Tibial nerve (tissue), 4 donors: ENCODE measurements around the gene KLHDC10. TPM values are rescaled to one million over a fixed set of nuclear protein-coding genes. Genes with fewer than 3 reads are reported as not detected.
"Not testable (repeated sequence)": the region's sequence is repeated elsewhere in the genome, so short reads cannot be mapped to it uniquely, and the experiment has no call there.

ENCODE experiments used
- DNase-seq, 2 donors: peaks; one replicate each; pipeline ENCODE4 v3.0.0-alpha.2; 2019; ENCODE audit warnings: low spot score in 2 of 2
- H3K27ac ChIP-seq, 4 donors: fragments of 200-600 bp; sonication (generic) in 3 of 4; one replicate each; pipeline ENCODE4 v1.5.1; 2017 to 2019; ENCODE audit warnings: mild to moderate bottlenecking in 1 of 4
- H3K27me3 ChIP-seq, 2 donors: fragments of 200-600 bp; sonication (generic) in 1 of 2; one replicate each; pipeline versions ENCODE4 v1.5.1 to v1.6.0; 2017 to 2019
- H3K36me3 ChIP-seq, 3 donors: fragments of 200-600 bp; sonication (generic); one replicate each; pipeline ENCODE4 v1.5.1; 2018 to 2019
- H3K4me1 ChIP-seq, 4 donors: fragments of 200-600 bp; sonication (generic) in 3 of 4; one replicate each; pipeline ENCODE4 v1.5.1; 2017 to 2019
- H3K4me3 ChIP-seq, 4 donors: fragments of 200-600 bp; sonication (generic) in 3 of 4; one replicate each; pipeline ENCODE4 v1.5.1; 2017 to 2019; ENCODE audit warnings: mild to moderate bottlenecking in 1 of 4, moderate library complexity in 1 of 4
- H3K9me3 ChIP-seq, 4 donors: fragments of 200-600 bp; sonication (generic) in 3 of 4; one replicate each; pipeline ENCODE4 v1.5.1; 2017 to 2019
- EP300 ChIP-seq, 2 donors: sonication (generic); formaldehyde crosslinking; IDR thresholded peaks; one replicate each; pipeline ENCODE4 v1.6.1; 2017; ENCODE audit warnings: antibody characterized with exemption in 2 of 2, mild to moderate bottlenecking in 1 of 2
- POLR2A ChIP-seq, 2 donors: fragments of 450-650 bp; IDR thresholded peaks; one replicate each; pipeline ENCODE4 v1.6.1; 2017; ENCODE audit warnings: antibody characterized with exemption in 2 of 2, mild to moderate bottlenecking in 2 of 2, moderate library complexity in 2 of 2
- WGBS, 2 donors: methylation state at CpG; one replicate each; pipeline ENCODE4 v1.1.5; 2018; 5-methylcytosine and 5-hydroxymethylcytosine counted together
- total RNA-seq, 4 donors: library from RNA; depleted of rRNA; stranded (reverse); fragments of >200 nt; gene quantifications; one replicate each; pipeline ENCODE4 v1.1.0, GENCODE V29; 2016
- TF ChIP-seq, protein P1 (sequence below), 5 experiments: fragments of 200-600 bp in 3 of 5; fragments of 450-650 bp in 2 of 5; sonication (generic) in 3 of 5; IDR thresholded peaks; one replicate each; pipeline ENCODE4 v1.5.1; 2016 to 2019; ENCODE audit warnings: antibody characterized with exemption in 5 of 5, mild to moderate bottlenecking in 3 of 5, moderate library complexity in 2 of 5

Gene KLHDC10
- total RNA-seq, 4 donors from 2014 or later: 19.0 to 30.8 (median 21.4) TPM

DNA sequence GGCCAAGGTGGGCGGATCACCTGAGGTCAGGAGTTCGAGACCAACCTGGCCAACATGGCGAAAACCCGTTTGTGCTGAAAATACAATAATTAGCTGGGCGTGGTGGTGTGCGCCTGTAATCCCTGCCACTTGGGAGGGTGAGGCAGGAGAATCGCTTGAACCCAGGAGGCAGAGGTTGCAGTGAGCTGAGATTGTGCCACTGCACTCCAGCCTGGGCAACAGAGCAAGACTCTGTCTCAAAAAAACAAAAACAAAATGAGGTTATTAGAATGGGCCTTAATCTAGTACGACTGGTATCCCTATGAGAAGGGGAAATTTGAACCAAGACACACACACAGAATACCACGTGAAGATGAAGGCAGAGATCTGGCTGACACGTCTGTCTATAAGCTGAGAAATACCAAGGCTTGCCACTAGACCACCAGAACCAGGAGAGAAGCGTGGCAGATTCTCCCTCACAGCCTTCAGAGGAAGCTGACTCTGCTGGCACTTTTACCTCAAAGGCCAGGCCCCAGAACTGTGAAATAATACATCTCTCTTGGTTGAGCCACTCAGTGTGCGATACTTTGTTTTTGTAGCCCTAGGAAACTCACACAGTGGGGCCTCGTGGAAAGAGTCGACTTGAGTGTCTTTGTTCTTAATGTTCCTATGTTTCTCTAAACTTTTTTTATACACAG, 75.2 kb downstream of the KLHDC10 start:
- peaks cover 0 to 30% (median 6%) of the 10 kb centered on the region in 4 donors for H3K4me1 ChIP-seq
- H3K27me3 ChIP-seq: no peaks in the 10 kb centered on the region
- DNase-seq: no peak
- H3K9me3 ChIP-seq: no peaks in the 10 kb centered on the region
- H3K36me3 ChIP-seq: no peaks in the 10 kb centered on the region
- no peak overlapping the region for H3K4me3 ChIP-seq
- H3K27ac ChIP-seq: no peak overlapping the region
- 86% methylated on average over 14 of the region's 14 CpGs for WGBS, 2 donors
- no peak for TF ChIP-seq POLR2A (IDR thresholded peaks at IDR 0.05)
- TF ChIP-seq, protein P1, sequence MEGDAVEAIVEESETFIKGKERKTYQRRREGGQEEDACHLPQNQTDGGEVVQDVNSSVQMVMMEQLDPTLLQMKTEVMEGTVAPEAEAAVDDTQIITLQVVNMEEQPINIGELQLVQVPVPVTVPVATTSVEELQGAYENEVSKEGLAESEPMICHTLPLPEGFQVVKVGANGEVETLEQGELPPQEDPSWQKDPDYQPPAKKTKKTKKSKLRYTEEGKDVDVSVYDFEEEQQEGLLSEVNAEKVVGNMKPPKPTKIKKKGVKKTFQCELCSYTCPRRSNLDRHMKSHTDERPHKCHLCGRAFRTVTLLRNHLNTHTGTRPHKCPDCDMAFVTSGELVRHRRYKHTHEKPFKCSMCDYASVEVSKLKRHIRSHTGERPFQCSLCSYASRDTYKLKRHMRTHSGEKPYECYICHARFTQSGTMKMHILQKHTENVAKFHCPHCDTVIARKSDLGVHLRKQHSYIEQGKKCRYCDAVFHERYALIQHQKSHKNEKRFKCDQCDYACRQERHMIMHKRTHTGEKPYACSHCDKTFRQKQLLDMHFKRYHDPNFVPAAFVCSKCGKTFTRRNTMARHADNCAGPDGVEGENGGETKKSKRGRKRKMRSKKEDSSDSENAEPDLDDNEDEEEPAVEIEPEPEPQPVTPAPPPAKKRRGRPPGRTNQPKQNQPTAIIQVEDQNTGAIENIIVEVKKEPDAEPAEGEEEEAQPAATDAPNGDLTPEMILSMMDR (IDR thresholded peaks at IDR 0.05): no peak
- no peak for TF ChIP-seq EP300 (IDR thresholded peaks at IDR 0.05)

GRCh38 chr7:130146142-130146541, 75.8 kb downstream of the KLHDC10 start:
- WGBS, 2 donors: 81 to 96% methylated on average over 5 of the region's 5 CpGs
- H3K9me3 ChIP-seq, H3K27me3 ChIP-seq, DNase-seq, H3K27ac ChIP-seq, H3K36me3 ChIP-seq, H3K4me3 ChIP-seq: not testable (repeated sequence)
- peaks cover 0 to 24% (median 5%) of the 10 kb centered on the region in 4 donors for H3K4me1 ChIP-seq

DNA sequence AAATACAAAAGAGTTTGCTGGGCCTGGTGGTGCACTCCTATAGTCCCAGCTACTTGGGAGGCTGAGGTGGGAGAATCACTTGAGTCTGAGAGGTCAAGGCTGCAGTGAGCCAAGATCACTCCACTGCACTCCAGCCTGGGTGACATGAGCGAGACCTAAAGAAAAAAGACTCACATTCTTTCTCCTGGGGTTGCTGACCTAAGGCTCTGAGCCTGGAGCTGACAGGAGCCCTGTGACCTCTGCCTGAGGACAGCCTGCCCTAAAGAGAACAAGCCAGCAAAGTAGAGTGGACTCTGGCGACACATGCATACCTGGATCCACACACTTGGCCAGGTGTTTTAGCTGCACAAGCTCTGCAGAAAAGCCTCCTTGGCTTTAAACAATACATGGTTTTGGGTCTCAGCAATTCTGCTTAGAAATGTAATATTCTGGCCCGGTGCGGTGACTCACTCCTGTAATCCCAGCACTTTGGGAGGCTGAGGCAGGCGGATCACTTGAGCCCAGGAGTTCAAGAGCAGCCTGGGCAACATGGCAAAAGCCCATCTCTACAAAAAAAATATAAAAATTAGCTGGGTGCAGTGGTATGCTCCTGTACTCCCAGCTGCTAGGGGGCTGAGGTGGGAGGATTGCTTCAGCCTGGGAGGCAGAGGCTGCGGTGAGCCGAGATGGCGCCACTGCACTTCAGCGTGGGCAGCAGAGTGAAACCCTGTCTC, 76.5 kb downstream of the KLHDC10 start:
- Histone ChIP-seq H3K4me3 (no peak overlapping the region), H3K27me3 (no peaks in the 10 kb centered on the region), H3K36me3 (no peaks in the 10 kb centered on the region), H3K27ac (no peak overlapping the region), H3K9me3 (no peaks in the 10 kb centered on the region), H3K4me1 (peaks cover 0 to 17% (median 2%) of the 10 kb centered on the region in 4 donors)
- TF ChIP-seq, protein P1 (IDR thresholded peaks at IDR 0.05): no peak
- no peak for TF ChIP-seq EP300 (IDR thresholded peaks at IDR 0.05)
- no peak for TF ChIP-seq POLR2A (IDR thresholded peaks at IDR 0.05)
- no peak for DNase-seq
- 91 to 94% methylated on average over 8 to 9 of the region's 9 CpGs for WGBS, 2 donors

GRCh38 chr7:130147710-130148325, 77.5 kb downstream of the KLHDC10 start:
- Histone ChIP-seq H3K27ac (no peak overlapping the region), H3K9me3 (no peaks in the 10 kb centered on the region), H3K27me3 (no peaks in the 10 kb centered on the region), H3K4me1 (peaks cover 0 to 13% (median under 1%) of the 10 kb centered on the region in 4 donors), H3K4me3 (no peak overlapping the region), H3K36me3 (no peaks in the 10 kb centered on the region)
- no peak for DNase-seq
- 92 to 96% methylated on average over 13 to 14 of the region's 14 CpGs for WGBS, 2 donors
- TF ChIP-seq EP300 (IDR thresholded peaks at IDR 0.05): no peak

GRCh38 chr7:130148561-130148960, 78.2 kb downstream of the KLHDC10 start:
- no peak for TF ChIP-seq POLR2A (IDR thresholded peaks at IDR 0.05)
- TF ChIP-seq EP300 (IDR thresholded peaks at IDR 0.05): no peak
- TF ChIP-seq, protein P1 (IDR thresholded peaks at IDR 0.05): no peak
- WGBS, 2 donors: 64 to 67% methylated on average over 9 of the region's 9 CpGs
- Histone ChIP-seq H3K4me1 (peaks cover 0 to 20% (median 5%) of the 10 kb centered on the region in 4 donors), H3K4me3 (no peak overlapping the region), H3K27ac (no peak overlapping the region), H3K9me3 (no peaks in the 10 kb centered on the region), H3K36me3 (no peaks in the 10 kb centered on the region), H3K27me3 (no peaks in the 10 kb centered on the region)
- DNase-seq: no peak
